CD4-positive, alpha-beta T cell treated with Interferon gamma for 1 hour (primary cell): ENCODE data around the gene IMPA2.

ENCODE experiments used
- DNase-seq: peaks from one replicate; pipeline ENCODE4 v3.0.0-alpha.2; 2020

Gene IMPA2

DNA sequence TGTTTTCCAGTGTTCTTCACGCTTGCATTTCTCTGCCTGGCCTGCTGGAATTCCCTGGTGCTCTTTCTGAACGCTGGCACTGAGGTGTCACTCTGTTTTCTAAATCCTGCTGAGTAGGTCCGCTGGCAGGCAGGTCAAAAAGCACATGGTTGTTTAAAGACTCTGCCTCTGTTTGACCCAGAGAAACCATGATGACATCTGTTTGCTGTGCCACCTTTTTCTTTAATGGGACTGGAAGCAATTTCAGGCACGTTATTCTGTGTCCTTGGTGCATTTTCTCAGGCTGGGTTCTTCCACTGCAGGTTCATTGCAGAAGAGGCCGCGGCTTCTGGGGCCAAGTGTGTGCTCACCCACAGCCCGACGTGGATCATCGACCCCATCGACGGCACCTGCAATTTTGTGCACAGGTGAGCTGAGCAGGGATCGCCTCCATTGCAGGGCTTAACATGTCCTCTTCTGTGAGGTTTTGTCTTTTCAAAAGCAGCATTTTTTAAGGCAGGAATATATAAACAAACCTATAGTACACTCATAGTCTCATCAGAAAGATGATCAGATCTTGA is 28.4 kb downstream of the IMPA2 start:
- no peak for DNase-seq

DNA sequence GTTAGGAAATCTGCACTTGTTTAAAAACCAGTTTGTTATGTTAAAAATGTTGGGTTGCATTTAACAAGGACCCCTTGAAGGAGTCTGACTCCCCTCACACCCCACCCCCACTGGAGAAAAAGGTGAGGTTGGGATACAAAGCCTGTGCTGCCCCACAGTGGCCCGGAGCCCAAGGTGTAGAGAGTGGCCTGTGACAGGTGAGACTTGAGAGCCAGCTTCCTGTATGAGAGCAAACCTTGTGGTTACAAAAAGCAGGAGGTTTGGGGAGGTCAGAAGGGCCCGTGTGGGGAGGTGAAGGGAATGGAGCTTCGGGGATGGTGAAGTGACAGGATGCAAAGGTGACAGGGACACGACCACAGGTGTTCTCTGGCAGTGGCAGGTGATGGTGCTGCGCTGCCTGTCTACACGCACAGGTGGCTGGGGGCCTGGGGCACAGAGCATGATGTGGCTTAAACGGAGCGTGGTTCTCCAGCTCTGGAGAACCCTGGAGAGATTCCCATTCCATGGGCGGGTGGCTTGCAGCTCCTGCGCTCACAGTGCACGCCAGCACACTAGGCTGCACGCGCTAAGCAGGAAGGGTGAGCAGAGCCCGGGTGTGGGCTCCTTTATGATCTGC is 29.0 kb downstream of the IMPA2 start:
- DNase-seq = no peak

DNA sequence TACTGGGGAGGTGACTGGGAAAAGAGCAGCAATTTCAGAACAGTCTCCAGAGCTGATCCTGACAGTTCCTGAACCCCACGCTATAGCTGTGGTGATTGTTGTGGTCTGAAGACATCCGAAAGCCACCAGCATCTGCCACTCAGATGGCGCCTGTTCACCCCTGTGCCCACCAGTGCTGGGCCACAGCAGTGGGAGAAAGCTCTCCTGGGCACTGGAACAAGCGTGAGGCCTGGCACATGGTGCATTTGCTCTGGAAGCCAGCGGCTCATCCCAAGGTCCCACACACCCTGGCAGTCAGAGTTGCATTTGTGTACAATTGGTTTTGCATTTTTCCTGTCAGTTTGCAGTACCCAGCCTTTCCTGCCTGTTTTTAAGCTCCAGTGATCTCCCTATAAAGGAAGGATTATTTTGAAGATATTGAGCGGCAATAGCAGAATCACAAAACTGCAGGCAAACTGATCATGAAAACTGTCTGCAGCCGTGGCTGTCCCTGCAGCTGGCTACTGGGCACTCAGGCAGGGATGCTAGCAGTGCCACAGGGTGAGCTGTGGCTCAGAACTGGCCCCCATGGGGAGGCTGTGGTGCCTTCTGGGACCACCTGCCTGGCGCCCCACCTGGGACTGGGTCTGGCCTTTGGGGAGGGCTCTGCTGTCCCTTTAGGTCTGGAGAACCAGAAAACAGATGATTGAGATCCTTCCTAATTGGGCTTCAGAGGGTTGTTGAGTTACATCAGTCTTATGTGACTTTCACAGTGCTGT is 30.1 kb downstream of the IMPA2 start:
- no peak for DNase-seq

DNA sequence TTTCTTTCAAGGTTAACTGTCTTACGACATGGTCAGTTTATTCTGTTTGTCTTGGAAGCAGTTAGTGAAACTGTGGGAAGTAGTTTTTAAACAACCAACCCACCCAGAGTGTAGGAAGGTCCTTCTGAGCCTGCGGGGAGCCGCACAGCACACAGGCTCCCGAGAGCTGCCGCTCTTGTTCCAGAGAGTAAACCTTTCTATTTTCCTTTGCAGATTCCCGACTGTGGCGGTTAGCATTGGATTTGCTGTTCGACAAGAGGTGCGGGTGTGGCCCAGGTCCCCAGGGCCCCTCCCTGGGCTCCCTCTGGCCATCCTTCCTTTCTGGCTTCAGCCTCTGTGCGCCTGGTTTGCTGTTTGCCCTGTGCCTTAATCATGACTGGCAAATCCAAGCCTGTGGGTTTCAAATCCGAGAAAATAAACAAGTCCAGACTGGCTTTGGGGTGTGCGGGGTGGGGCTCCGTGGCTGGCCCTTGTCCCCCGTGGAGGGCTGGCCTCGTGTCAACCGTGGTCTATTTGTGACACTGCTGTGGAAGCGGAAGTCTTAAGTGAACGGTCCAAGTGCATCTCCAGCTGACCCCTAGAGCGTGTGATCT is 30.7 kb downstream of the IMPA2 start:
- DNase-seq = no peak

DNA sequence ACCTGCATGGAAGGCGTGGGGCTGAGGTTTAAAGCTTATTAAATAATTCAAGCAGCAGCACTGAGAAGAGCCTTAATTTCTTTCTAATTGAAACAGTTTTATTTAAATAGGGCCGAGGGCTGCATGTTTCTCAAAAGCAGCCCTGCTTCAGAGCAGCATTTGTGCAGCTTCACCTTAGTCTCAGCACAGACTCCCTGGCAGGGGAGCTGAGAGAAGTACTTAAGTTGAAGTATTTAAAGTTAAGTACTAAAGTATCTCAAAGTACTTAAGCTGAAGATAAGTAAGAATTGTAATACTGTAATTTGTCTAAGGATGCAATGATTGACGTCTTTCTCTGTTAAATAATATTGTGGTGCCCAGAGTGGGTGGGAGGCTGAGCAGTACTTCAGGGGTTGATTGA is 31.4 kb downstream of the IMPA2 start:
- DNase-seq = no peak

DNA sequence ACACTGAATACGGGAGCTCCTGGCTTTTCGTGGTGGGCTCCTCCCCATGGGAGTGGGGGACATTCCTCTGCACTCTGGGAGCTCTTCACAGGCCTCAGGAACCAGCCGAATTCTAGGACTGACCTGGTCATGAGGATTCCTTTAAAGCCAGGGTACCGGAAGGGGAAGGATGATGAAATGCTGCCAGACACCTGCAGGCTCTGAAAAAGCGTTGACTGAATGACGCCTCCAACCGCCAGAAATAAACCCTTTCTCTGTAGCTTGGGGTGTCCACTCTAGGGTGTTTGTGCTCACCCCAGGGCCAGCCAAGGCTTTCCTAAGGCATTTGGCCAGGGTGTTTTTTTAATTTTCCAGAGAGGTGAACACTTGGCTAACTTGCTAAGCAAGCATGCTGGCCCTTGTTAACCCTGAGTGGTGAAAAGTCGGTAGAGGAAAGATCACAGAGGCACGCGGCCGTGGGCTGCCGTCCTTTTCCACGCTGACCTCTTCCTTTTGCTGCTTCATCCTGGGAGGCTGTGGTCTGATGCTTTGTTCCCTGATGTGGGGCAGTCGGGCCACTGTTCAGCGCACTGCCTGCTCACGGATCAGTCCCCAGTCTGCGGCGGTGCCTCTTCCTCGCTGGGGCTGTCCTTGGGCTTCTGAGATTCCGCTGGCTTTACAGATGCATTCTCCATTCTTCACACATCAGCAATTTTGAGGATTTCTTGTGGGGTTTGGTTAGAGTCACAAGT is 32.0 kb downstream of the IMPA2 start:
- DNase-seq = no peak

DNA sequence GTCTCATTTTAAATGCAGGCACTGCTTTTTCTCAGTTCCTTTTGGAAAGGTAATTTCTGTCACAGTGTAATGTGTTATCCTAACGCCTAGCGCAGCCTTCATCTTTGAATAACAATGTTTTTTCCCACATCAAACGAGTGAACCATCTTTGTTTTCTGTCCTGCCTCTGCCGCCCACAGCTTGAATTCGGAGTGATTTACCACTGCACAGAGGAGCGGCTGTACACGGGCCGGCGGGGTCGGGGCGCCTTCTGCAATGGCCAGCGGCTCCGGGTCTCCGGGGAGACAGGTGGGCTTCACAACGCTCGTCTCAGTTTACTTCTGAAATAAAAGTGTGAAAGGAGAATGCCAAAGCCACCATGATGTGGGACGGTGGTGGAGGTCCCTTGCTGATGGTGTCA is 32.8 kb downstream of the IMPA2 start:
- DNase-seq = no peak

DNA sequence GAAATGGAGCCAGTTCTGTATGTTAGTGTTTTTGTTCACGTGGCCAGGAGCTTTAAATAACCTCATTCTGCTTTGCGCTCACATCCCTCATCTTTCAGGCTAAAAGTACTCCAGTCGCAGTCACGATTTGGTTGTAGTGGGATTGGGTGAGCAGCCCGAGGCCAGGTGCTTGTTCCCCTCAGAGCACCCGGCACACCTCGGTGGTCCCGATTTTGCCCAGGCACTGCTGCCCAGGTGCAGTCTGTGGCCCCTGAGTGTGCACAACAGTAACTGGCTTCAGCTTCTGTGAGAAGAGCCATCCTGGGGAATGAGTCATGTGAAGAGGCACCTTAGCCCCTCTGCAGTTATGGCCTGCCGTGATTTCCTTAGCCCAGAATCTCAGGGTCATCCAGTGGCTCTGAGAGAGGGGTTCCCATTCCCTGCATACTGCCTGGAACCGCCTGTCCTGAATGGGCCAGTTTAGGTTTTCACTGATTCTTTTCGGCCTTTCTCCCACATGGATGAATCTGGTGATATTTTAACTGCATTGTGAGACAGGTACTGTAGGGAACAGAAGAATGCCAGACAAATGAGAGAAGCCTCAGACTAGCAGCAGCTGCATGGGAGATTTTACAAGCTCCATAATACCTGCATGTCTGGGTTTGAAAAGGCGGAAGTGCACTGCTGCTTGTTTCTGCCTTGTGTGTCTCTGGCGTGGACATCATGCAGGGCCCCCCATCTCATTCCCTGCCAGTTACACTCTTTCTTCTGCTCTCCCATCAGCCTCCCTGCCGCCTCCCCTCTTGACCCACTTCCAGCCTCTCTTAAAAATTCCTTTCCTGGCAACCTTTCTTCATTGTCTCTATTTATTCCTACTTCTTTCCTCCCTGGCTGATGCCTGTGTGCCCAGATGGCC is 33.5 kb downstream of the IMPA2 start:
- DNase-seq = no peak

DNA sequence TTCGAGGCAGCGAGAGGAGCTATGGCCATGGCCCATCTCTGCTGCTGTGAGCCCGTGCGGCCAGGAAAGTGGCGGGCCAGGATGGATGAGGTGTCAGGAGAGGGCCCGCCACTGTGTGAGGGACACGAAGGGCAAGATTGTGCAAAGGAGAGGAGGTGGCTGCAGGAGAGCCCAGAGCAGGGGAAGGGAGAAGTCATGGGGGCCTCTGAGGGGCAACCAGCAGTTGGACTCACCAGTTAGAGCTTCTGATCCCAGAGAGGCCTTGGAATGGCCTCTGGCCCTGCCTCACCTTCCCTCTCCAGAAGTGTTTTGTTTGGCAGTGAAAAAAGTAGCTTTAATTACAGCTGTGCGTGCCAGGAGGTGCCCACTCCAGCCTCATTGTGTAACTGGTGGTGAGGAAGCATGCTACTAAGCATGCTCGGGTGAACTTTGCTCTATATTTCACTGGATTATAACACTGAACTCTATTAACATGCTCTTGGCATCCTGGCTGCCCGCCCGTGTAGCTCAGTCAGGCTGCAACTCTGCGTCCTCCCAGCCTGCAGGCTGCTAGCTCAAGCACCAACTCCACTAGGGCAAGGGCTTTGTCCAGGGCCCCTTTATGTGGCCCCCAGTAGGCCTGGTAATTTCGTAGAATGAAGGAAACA is 34.2 kb downstream of the IMPA2 start:
- DNase-seq = no peak

DNA sequence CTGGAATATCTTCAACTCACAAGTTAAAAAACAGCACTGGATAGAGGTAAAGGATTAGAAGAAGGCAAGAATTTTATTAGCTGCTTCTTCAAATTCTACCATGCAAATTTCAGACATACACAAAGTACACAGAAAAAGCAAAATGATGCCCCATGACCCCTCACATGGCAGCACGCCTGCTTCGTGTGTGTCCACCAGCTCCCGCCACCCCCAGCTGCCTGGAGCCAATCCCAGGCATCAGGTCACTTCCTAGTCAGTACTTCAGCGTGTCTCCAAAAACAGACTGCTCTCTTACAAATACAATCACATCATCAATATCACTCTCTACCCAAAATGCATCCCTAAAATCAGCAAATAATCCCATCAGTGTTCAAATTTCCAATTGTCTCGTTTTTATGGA is 35.8 kb downstream of the IMPA2 start:
- DNase-seq = no peak

DNA sequence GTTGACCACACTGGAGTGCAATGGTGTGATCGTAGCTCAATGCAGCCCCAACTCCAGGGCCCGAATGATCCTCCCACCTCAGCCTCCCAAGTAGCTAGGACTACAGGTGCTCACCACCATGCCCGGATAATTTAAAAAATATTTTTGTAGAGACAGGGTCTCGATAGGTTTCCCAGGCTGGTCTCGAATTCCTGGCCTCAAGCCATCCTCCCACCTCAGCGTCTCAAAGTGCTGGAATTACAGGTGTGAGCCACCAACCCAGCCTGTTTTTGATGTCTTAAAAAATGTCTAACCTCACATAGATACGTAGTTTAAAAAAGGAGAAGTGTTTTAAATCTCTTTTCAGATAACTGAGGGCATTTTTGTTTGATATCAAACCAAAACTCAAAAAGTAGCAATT is 37.6 kb downstream of the IMPA2 start:
- DNase-seq = no peak

DNA sequence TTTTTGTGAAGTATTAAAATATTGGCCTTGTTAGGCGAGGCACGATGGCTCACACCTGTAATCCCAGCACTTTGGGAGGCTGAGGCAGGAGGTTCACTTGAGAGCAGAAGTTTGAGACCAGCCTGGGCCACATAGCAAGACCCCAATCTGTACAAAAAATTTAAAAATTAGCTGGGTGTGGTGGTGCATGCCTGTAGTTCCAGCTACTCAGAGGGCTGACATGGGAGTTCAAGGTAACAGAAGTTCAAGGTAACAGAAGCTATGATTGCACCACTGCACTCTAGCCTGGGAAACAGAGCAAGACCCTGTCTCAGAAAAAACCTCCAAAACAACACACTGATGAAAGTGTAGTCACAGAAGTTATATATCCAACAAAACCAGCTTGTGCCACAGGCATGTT is 39.8 kb downstream of the IMPA2 start:
- DNase-seq = no peak

DNA sequence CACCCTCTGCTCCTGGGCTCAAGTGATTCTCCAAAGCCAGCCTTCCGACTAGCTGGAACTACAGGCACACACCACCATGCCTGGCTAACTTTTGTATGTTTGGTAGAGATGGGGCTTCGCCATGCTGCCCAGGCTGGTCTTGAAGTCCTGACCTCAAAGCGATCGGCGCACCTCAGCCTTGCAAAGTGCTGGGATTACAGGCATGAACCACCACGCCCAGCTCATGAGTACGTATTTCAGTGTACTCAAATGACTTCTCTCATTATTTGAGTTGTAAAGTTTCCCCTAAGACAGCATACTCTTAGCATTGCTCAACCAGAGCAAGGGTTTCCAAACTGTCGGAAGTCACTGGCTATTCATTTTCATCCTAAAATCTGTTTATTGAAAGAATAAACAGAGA is 40.3 kb downstream of the IMPA2 start:
- no peak for DNase-seq

DNA sequence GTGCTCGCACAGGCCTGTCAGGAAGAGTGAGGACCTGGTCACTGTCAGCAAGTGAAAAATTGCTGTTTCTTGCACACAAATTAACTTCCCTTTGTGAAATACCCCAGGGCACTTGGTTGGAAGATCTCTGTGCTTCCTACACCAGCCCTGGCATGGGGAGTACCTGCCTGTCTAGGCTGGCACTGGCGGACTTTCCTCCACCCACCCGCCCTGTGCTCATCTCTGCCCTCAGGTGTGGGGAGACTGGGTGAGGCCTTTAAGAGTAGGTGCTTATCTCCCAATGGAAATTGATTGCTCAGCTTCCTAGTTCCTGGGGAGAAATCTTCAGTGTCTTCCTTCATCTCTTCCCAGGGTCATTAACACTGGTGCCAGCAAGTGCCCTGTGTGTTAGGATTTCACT is 42.1 kb downstream of the IMPA2 start:
- no peak for DNase-seq

DNA sequence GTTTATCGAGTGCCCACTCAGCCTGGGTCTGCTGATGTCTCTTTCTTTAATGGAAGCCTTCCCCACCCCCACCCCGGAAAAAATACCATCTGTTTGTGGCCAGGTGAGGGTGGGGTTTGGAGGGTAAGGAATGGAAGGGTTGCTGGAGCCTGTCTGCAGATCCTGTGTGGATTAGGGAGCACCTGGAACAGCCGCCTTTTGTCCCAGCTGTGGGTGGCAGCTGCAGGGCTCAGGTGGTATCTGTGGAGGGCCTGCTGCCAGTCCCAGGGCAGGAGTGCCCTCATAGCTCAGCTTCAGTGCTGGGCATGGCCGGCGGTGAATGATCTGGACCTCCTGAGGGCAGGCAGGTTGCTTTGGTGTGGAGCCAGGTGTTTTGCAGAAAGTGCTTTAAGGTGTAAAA is 45.3 kb downstream of the IMPA2 start:
- DNase-seq = no peak

DNA sequence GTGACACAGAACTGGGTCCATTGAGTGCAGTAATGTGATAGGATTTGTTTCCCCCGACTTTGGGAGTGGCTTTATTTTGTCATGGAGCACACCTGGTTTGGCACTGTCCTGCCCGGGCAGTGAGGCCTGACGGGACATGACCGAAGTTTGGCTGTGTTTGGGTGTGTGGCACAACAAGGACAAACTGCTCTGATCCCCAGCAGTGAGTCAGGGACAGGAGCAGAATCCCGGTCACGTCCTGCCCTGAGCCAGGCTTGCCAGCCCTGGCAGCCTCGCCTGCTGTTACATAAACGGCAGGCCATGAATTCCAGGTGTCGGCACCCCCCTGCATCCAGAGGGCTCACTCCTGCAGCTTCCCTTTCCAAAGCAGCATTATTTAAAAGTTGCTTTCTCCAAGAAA is 45.7 kb downstream of the IMPA2 start:
- DNase-seq = no peak

DNA sequence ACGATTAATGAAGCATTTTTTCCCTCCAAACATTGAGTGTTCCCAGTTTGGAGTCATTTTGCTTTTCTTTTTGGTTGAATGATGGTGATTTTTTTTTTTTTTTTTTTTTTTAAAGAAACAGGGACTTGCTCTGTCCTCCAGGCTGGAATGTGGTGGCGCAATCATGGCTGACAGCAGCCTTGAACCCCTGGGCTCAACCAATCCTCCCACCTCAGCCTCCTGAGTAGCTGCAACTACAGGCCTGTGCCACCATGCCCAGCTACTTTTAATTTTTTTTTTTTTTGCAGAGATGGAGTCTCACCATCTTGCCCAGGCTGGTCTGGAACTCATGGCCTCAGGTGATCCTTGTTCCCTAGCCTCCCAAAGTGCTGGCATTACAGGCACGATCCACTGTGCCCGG is 46.2 kb downstream of the IMPA2 start:
- no peak for DNase-seq

DNA sequence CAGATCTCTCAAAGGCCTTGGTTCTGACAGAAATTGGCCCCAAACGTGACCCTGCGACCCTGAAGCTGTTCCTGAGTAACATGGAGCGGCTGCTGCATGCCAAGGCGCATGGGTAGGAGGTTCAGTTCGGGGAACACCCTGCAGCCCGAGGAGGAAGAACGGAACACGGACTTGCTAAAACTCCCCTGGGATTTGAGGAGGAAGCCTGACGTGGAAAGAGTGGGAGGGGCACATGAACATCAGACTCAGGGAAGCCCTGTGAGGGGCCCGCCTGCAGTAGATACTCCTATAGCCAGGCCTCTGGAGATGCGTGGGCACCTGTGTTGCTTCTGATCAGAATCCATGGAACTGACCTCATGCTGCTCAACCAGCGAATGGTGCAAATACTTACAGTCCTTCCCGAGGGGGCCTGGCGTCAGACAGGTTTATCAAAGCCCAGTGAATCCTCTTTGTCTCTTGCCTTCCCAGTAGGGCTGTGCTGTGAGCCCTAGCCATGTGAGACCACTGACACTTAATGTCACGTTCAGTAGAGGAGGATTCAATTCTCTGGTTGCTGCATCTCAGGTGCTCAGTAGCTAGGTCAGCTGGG is 46.8 kb downstream of the IMPA2 start:
- no peak for DNase-seq

DNA sequence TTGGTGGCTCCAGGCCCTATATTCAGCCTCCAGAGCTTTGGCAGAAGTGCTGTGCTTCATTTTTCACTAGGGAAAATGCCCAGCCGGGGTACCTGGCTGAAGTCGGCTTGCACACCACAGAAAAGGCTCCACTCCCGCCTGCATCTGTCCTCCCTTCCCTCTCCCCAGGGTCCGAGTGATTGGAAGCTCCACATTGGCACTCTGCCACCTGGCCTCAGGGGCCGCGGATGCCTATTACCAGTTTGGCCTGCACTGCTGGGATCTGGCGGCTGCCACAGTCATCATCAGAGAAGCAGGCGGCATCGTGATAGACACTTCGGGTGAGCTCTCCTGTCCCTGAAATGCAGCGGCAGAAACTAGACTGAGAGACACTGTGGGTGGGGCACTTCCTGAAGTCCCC is 47.4 kb downstream of the IMPA2 start:
- no peak for DNase-seq

DNA sequence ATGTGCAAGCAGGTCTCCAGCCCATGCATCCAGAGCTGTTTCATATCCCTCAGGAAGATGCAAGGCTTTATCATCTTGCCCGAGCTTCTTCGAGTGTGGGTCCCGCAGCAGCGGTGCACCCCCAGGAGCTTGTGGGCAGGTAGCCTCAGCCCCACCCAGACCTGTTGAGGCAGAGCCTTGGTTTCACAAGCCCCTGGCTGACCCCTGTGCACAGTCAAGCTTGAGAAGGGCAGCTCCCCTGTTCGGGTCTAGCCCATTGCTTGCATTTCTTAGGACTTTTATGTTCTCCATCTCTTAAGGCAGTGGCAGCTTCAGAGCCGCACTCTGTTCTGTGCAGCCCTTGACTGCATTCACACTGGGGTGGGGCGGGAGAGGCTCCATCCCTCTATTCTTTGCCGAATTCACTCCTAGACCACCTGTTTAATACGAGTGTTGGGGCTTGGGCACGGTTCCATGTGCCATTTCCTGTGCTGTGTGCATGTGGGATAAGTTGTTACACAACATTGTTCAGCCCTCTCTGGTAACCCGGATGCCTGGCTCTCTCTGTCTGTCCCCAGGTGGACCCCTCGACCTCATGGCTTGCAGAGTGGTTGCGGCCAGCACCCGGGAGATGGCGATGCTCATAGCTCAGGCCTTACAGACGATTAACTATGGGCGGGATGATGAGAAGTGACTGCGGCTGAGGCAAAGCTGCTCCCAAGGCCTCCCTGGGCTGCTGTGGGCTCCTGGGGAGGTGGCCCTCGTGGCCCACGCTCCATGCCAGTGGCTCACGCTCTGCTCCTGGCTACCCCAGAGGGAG is 48.7 kb downstream of the IMPA2 start:
- DNase-seq = no peak

DNA sequence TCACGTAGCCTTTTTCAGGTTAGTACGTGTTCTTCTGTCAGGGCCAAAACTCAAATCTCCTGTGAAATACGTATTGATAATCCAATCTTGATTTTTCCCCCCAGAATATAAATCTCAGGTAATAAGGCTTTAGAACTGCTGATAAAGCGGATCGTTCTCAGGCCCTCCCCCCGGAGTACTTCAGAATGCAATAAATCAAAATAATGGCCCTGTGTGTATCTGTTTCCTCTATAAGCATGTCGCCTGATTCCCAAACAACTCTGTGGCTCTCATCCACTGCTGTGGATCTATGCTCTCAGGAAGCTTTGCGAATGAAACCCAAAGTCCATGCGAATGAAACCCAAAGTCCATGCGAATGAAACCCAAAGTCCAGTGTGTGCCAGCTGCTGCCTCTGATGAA is 49.4 kb downstream of the IMPA2 start:
- no peak for DNase-seq
